MM.1S (cell line): ENCODE results near the gene EID2.

Source experiments
- DNase-seq: peaks from one replicate; pipeline ENCODE4 v3.0.0-alpha.2; 2015
- H2AFZ ChIP-seq: fragments of 300-600 bp; sonication (generic); 2 replicates; pipeline ENCODE4 v1.6.0; 2016; ENCODE audit warnings: antibody characterized with exemption, low read length
- H3F3A ChIP-seq: fragments of 300-600 bp; sonication (generic); 2 replicates; pipeline ENCODE4 v1.6.1; 2016; ENCODE audit warnings: mild to moderate bottlenecking, antibody characterized with exemption, low read length, moderate library complexity, mixed read lengths; ENCODE audit not compliant: insufficient read depth
- H3K27ac ChIP-seq: fragments of 300-600 bp; sonication (generic); 2 replicates; pipeline ENCODE4 v1.5.1; 2016; ENCODE audit warnings: mild to moderate bottlenecking, low read length
- H3K27me3 ChIP-seq: fragments of 300-600 bp; sonication (generic); replicated peaks from 2 replicates; pipeline ENCODE4 v1.6.0; 2016; ENCODE audit warnings: low read length; ENCODE audit not compliant: insufficient read depth
- H3K36me3 ChIP-seq: fragments of 300-600 bp; sonication (generic); replicated peaks from 2 replicates; pipeline ENCODE4 v1.6.1; 2016; ENCODE audit warnings: mild to moderate bottlenecking, low read length, mixed read lengths; ENCODE audit not compliant: insufficient read depth
- H3K4me1 ChIP-seq: fragments of 300-600 bp; sonication (generic); 2 replicates; pipeline ENCODE4 v1.6.1; 2016; ENCODE audit warnings: low read length, mixed read lengths
- H3K4me2 ChIP-seq: fragments of 300-600 bp; sonication (generic); 2 replicates; pipeline ENCODE4 v1.6.0; 2016; ENCODE audit warnings: low read depth, low read length
- H3K4me3 ChIP-seq: fragments of 300-600 bp; sonication (generic); 2 replicates; pipeline ENCODE4 v1.5.1; 2016; ENCODE audit warnings: low read length, mixed read lengths
- H3K79me2 ChIP-seq: fragments of 300-600 bp; sonication (generic); 2 replicates; pipeline ENCODE4 v1.6.1; 2016; ENCODE audit warnings: mixed run types, low read length, mixed read lengths
- H3K9ac ChIP-seq: fragments of 300-600 bp; sonication (generic); 2 replicates; pipeline ENCODE4 v1.6.1; 2016; ENCODE audit warnings: low read length, mixed read lengths
- H3K9me2 ChIP-seq: fragments of 300-600 bp; sonication (generic); replicated peaks from 2 replicates; pipeline ENCODE4 v1.6.1; 2016; ENCODE audit warnings: mild to moderate bottlenecking, low read length, mixed read lengths; ENCODE audit not compliant: insufficient read depth
- H3K9me3 ChIP-seq: fragments of 300-600 bp; sonication (generic); replicated peaks from 2 replicates; pipeline ENCODE4 v1.6.1; 2016; ENCODE audit warnings: mild to moderate bottlenecking, low read length, mixed read lengths; ENCODE audit not compliant: insufficient read depth
- H4K20me1 ChIP-seq: fragments of 300-600 bp; sonication (generic); 2 replicates; pipeline ENCODE4 v1.6.1; 2016; ENCODE audit warnings: mild to moderate bottlenecking, low read length, moderate library complexity, mixed read lengths; ENCODE audit not compliant: insufficient read depth
- CTCF ChIP-seq: fragments of 300-600 bp; sonication (generic); IDR thresholded peaks from 2 replicates; pipeline ENCODE4 v1.5.1; 2016; ENCODE audit warnings: antibody characterized with exemption, low read length, mixed read lengths
- EZH2 ChIP-seq: fragments of 300-600 bp; sonication (generic); optimal IDR thresholded peaks from 2 replicates; pipeline ENCODE3; 2017; ENCODE audit warnings: low read depth, mild to moderate bottlenecking, antibody characterized with exemption, low read length, mixed read lengths
- EZH2phosphoT487 ChIP-seq: fragments of 300-600 bp; sonication (generic); IDR thresholded peaks from 2 replicates; pipeline ENCODE4 v1.6.1; 2018; ENCODE audit warnings: antibody characterized with exemption, low read length

Gene EID2, protein sequence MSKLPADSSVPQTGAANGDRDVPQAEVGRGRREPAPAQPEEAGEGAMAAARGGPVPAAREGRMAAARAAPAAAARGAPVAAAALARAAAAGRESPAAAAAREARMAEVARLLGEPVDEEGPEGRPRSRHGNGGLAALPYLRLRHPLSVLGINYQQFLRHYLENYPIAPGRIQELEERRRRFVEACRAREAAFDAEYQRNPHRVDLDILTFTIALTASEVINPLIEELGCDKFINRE

GRCh38 chr19:39539518-39540332 is at the start of gene EID2:
Gene EID2, minus strand, starts transcription at chr19:39540161. Its CDS starts 82 bp downstream, at chr19:39540079.
- peak; percentile 78 for TF ChIP-seq CTCF
- TF ChIP-seq EZH2phosphoT487: no peak
- TF ChIP-seq EZH2: no peak
- peak; percentile 94 for DNase-seq

DNA sequence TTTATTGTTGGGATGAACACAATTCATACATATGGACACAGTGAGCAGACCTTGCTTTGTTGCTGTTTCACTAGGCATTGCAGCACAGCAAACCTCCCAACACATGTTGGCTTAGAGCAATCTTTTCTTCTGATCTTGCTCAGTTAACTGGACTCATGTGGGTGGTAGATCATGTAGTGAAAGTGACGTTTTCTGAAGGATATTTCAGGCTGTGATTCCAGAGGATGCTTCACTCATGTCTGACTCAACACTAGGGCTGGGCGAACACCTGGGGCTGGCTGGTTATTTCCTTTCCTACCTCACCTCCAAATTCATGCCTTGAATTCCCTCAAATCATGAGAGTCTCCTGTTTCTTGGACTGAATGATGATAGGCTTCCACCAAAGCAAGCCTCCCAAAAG is 48.1 kb upstream of the EID2 start:
- H4K20me1 ChIP-seq: no peaks in the 10 kb centered on the region
- H3K4me2 ChIP-seq: no peak overlapping the region
- no peak overlapping the region for H2AFZ ChIP-seq
- no peaks in the 10 kb centered on the region for H3K9me3 ChIP-seq
- H3K27ac ChIP-seq: no peak overlapping the region
- H3K4me1 ChIP-seq: no peaks in the 10 kb centered on the region
- H3K9me2 ChIP-seq: no peaks in the 10 kb centered on the region
- no peak for TF ChIP-seq EZH2phosphoT487
- peaks cover 12% of the 10 kb centered on the region; the same call in 1 of the 2 replicates for H3K27me3 ChIP-seq
- H3K36me3 ChIP-seq: no peaks in the 10 kb centered on the region
- no peak overlapping the region for H3K4me3 ChIP-seq
- no peaks in the 10 kb centered on the region for H3K79me2 ChIP-seq
- H3K9ac ChIP-seq: no peak overlapping the region
- DNase-seq: no peak
- no peaks in the 10 kb centered on the region for H3F3A ChIP-seq

More at GRCh38 chr19:39539518-39540332, at the start of gene EID2:
- Histone ChIP-seq H3K27me3 (no peaks in the 10 kb centered on the region), H3K79me2 (peaks cover 15% of the 10 kb centered on the region), H3K36me3 (no peaks in the 10 kb centered on the region), H3K9me2 (no peaks in the 10 kb centered on the region), H3K4me3 (peak within 1 kb of the TSS; percentile 95), H3K9ac (peak within 1 kb of the TSS; percentile 89), H3K4me1 (peaks cover 8% of the 10 kb centered on the region), H4K20me1 (no peaks in the 10 kb centered on the region), H3K4me2 (peak within 1 kb of the TSS; percentile 87), H3K27ac (peak within 1 kb of the TSS; percentile 46; the same call in 1 of the 2 replicates), H3K9me3 (no peaks in the 10 kb centered on the region), H2AFZ (peak within 1 kb of the TSS; percentile 92), H3F3A (no peaks in the 10 kb centered on the region)

- peaks cover 12% of the 10 kb centered on the region; the same call in 1 of the 2 replicates for H3K27me3 ChIP-seq
- no peak overlapping the region for H2AFZ ChIP-seq
- H3K79me2 ChIP-seq: no peaks in the 10 kb centered on the region
- no peak for DNase-seq
- H3K4me1 ChIP-seq: no peaks in the 10 kb centered on the region
- no peak overlapping the region for H3K9ac ChIP-seq
- no peaks in the 10 kb centered on the region for H3K36me3 ChIP-seq
- H3K9me3 ChIP-seq: no peaks in the 10 kb centered on the region
- no peaks in the 10 kb centered on the region for H3F3A ChIP-seq
- no peak overlapping the region for H3K4me2 ChIP-seq
- no peaks in the 10 kb centered on the region for H3K9me2 ChIP-seq
- no peak for TF ChIP-seq EZH2
- TF ChIP-seq EZH2phosphoT487: no peak
- TF ChIP-seq CTCF: no peak
- H3K4me3 ChIP-seq: no peak overlapping the region
- H4K20me1 ChIP-seq: no peaks in the 10 kb centered on the region
- no peak overlapping the region for H3K27ac ChIP-seq
These were observed 47.5 kb upstream of the EID2 start for GRCh38 chr19:39587496-39587895.
